ENCODE results near the gene ATXN2.

DNA sequence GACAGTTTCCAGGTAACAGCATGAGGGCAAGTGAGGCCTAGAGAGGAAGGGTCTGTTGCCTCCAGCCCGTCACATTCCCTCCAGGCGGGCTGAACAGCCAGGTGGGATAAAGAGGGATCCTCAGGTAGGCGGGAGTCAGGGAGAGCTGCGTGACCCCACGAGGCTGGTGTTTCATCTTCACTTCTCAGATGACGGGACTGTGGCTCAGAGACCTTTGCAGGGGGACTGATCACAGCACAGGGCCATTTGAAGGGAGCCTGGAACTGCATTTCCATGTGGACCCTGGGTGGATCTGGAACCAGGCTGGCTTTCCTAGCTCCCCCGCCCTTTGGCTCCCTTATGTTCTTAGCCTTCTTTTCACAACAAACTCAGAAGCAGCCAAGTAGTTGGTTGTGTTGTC is 156.0 kb downstream of the ATXN2 start:
- TF ChIP-seq, protein P1, sequence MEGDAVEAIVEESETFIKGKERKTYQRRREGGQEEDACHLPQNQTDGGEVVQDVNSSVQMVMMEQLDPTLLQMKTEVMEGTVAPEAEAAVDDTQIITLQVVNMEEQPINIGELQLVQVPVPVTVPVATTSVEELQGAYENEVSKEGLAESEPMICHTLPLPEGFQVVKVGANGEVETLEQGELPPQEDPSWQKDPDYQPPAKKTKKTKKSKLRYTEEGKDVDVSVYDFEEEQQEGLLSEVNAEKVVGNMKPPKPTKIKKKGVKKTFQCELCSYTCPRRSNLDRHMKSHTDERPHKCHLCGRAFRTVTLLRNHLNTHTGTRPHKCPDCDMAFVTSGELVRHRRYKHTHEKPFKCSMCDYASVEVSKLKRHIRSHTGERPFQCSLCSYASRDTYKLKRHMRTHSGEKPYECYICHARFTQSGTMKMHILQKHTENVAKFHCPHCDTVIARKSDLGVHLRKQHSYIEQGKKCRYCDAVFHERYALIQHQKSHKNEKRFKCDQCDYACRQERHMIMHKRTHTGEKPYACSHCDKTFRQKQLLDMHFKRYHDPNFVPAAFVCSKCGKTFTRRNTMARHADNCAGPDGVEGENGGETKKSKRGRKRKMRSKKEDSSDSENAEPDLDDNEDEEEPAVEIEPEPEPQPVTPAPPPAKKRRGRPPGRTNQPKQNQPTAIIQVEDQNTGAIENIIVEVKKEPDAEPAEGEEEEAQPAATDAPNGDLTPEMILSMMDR (conservative IDR thresholded peaks at IDR 0.05; ENCODE audit: low read depth, low read length): no peak
- no peak for TF ChIP-seq EZH2 (IDR thresholded peaks at IDR 0.05; ENCODE audit: low read length, unreplicated experiment)
